ENCODE measurements around the gene JUP.
"Not testable (repeated sequence)": the region's sequence is repeated elsewhere in the genome, so short reads cannot be mapped to it uniquely, and the experiment has no call there.

JUP gene

DNA sequence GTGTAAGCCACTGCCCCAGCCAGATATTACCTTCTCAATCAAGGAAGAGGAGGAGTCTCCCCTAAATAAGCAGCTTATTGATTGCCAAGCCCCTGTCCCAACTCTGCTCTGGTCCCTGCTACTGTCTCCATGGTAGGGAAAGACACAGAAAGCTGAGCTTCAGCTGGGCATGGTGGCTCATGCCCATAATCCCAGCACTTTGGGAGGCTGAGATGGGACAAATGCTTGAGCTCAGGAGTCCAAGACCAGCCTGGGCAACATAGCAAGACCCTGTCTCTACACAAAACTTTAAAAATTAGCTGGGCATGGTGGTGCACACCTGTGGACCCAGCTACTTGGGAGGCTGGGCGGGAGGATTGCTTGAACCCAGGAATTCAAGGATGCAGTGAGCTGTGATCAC lies 6.6 kb downstream of the JUP start:
- TF ChIP-seq, protein P1, sequence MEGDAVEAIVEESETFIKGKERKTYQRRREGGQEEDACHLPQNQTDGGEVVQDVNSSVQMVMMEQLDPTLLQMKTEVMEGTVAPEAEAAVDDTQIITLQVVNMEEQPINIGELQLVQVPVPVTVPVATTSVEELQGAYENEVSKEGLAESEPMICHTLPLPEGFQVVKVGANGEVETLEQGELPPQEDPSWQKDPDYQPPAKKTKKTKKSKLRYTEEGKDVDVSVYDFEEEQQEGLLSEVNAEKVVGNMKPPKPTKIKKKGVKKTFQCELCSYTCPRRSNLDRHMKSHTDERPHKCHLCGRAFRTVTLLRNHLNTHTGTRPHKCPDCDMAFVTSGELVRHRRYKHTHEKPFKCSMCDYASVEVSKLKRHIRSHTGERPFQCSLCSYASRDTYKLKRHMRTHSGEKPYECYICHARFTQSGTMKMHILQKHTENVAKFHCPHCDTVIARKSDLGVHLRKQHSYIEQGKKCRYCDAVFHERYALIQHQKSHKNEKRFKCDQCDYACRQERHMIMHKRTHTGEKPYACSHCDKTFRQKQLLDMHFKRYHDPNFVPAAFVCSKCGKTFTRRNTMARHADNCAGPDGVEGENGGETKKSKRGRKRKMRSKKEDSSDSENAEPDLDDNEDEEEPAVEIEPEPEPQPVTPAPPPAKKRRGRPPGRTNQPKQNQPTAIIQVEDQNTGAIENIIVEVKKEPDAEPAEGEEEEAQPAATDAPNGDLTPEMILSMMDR (IDR thresholded peaks at IDR 0.05; ENCODE audit: extremely low read depth, insufficient read depth, missing control alignments) = no peak
- no peak for DNase-seq (ENCODE audit: low spot score)
- in situ Hi-C loops (cut with MboI; ENCODE audit: low pct_unique_long_range_greater_than_20kb, low sequenced_read_pairs, unreplicated experiment) = no loop called here

DNA sequence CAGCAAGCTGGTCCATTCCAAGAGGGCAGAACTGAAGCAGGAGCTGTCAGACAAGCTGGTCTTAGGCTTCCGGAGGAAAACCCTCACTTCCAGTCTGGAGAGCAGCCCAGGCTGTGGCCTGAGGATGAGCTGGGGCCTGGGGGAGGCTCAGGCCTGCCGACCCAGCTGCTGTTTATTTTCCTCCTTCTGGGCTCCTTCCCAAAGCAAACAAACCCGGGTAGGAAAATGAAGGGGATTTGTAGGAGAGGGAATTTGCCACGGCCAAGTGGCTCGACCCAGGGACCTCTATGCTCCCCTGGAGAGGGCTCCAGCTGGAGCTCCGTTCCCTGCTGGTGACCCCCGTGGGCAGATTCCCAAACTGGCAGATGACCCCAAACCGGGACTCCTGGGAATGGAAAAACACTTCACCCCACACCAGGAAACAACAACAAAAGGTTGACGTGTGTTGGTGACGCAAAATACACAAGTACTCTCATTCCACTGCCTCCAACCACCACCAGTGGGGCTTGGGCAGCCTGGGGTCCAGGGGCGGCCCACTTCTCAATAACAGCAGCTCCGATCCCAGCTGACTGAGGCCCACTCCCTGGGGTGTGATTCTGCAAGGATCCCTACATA lies 8.8 kb downstream of the JUP start:
- no peak for DNase-seq (ENCODE audit: low spot score)
- in situ Hi-C loops (cut with MboI; ENCODE audit: low pct_unique_long_range_greater_than_20kb, low sequenced_read_pairs, unreplicated experiment) = no loop called here

DNA sequence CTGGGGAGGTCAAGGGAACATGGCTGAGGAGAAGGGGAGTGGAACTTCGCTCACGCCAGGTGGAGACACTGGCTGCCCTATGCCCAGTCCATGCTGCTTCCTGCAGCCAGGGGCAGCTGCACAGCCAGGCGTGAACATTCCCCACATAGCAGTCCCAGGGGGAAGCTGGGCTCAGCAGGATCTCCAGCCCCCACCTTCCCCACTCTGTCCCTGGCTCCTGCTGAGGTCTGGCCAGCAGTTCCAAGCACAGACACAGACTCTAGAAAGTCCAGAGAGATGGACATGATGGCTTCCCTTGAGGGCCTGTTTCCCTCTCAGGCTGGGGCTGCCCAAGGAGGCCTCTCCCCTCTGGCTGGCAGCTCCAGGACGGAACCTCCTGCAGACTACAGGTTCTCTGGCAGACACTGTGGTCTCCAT lies 9.3 kb downstream of the JUP start:
- TF ChIP-seq, protein P1 (IDR thresholded peaks at IDR 0.05; ENCODE audit: extremely low read depth, insufficient read depth, missing control alignments) = no peak
- in situ Hi-C loops (cut with MboI; ENCODE audit: low pct_unique_long_range_greater_than_20kb, low sequenced_read_pairs, unreplicated experiment) = no loop called here
- no peak for DNase-seq (ENCODE audit: low spot score)

More for the DNA sequence above, 8.8 kb downstream of the JUP start:
- TF ChIP-seq, protein P1 (IDR thresholded peaks at IDR 0.05; ENCODE audit: extremely low read depth, insufficient read depth, missing control alignments) = no peak

DNA sequence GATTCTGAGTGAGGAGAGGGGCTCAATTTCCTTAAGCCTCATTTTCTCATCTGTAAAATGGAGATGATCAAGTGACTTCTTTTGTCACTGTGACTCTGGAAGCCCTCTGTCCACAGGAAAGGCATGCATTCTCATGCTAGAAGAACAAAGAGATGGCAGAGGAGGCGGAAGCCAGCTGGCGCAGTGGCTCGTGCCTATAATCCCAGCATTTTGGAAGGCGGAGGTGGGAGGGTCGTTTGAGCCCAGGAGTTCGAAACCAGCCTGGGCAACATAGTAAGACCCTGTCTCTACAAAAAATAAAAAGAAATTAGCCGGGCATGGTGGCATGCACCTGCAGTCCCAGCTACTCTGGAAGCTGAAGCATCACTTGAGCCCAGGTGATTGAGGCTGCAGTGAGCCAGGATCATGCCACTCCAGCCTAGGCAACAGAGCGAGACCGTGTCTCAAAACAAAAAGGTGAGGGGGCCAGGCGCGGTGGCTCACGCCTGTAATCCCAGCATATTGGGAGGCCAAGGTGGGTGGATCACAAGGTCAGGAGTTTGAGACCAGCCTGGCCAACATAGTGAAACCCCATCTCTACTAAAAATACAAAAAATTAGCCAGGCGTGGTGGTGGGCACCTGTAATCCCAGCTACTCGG lies 10.1 kb downstream of the JUP start:
- in situ Hi-C loops (cut with MboI; ENCODE audit: low pct_unique_long_range_greater_than_20kb, low sequenced_read_pairs, unreplicated experiment); DNase-seq (ENCODE audit: low spot score): not testable (repeated sequence)

DNA sequence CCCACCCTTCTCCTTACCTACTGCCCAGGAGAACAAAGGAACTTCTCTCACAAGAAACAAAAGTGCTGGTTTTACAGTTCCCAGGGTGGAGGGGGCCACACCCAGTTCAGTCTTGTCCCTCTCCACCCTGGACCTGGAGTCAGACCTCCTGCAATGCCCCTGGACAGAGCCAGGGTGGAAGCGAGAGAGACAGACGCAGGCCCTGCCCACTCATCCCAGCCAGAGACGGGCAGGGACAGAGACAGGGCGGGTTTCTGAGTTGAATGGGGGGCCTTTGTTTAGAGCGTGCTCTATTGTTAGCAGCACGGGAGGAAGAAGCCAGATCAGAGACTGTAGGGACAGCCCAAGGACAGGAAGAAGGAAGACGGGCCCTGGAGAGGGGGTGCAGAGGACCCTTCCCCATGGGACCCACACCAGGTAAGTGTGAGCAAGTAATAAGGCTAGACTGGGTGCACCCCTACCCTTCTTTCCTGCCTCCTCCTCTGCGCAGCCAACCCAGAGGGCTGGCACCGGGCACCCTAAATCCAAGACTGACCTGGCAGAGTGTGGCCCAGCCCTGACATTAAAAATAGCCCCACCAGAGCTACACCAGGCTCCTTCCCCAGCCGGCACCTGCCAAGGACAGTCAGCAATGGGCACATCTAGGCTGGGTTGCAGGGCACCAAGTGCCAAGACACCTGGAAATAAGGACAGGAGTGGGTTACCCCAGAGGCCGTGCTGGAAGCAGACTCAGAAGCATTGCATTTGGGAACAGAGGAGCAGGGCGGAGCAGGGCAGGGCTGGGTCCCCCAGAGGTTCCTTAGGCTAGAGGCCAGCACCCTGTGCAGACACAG lies 10.9 kb downstream of the JUP start:
- in situ Hi-C loops (cut with MboI; ENCODE audit: low pct_unique_long_range_greater_than_20kb, low sequenced_read_pairs, unreplicated experiment) = no loop called here
- TF ChIP-seq, protein P1 (IDR thresholded peaks at IDR 0.05; ENCODE audit: extremely low read depth, insufficient read depth, missing control alignments) = no peak
- no peak for DNase-seq (ENCODE audit: low spot score)

DNA sequence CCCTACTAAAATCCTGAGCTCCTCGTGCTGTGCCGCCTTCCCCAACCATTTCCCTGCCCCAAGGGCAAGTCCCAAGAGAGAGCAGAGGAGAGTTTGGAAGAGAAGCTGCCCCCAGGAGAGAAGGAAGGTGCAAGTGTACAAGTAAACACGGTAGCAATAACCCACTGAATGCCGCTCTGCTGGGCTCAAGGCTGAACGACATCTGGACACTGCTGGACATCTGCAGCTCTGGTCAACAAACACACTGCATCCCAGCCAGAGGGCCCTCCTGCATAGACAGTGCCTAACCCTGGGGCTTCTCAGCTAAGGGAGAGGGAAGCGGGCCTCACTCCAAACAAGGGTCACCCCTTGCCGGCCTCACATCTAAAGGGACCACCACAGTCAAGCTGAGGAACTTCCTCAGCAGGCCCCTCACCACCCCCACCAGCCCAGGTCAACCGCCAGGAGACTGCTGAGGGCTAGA lies 12.7 kb downstream of the JUP start:
- TF ChIP-seq, protein P1 (IDR thresholded peaks at IDR 0.05; ENCODE audit: extremely low read depth, insufficient read depth, missing control alignments) = no peak
- no peak for DNase-seq (ENCODE audit: low spot score)
- in situ Hi-C loops (cut with MboI; ENCODE audit: low pct_unique_long_range_greater_than_20kb, low sequenced_read_pairs, unreplicated experiment) = no loop called here

DNA sequence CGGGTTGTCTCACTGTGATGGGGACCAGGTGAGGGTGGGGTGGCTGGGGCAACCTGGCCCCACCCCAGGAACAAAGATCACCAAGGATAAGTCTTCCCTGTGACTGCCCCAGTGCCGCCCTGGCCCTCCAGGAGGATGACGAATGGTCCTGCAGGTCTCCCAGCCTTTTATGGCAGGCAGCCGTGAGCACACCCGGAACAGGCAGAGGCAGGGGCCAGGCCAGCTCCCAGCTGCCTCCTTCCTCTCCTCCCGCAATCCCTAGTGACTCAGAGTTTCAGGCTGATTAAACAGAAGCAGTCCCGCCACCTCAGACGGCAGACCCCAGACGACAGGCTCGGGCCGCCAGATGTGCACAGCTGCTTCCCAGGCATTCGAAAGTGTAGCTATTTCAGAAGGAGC lies 13.3 kb downstream of the JUP start:
- in situ Hi-C loops (cut with MboI; ENCODE audit: low pct_unique_long_range_greater_than_20kb, low sequenced_read_pairs, unreplicated experiment) = no loop called here
- DNase-seq (ENCODE audit: low spot score) = no peak
- TF ChIP-seq, protein P1 (IDR thresholded peaks at IDR 0.05; ENCODE audit: extremely low read depth, insufficient read depth, missing control alignments) = no peak
